Smooth muscle cell (in vitro differentiated cells): ENCODE results near the gene OR9G4. TPM values are rescaled to one million over a fixed set of nuclear protein-coding genes. Genes with fewer than 3 reads are reported as not detected.

ENCODE experiments used
- DNase-seq: peaks from one replicate; lab custom pipeline; 2025; ENCODE audit not compliant: unreplicated experiment; lab: John Stamatoyannopoulos, UW
- H2AFZ ChIP-seq: fragments of 200-600 bp; sonication (generic); 2 replicates; pipeline ENCODE4 v1.6.0; 2016; ENCODE audit warnings: antibody characterized with exemption, low read depth, mild to moderate bottlenecking
- H3F3A ChIP-seq: fragments of 200-600 bp; sonication (generic); 2 replicates; pipeline ENCODE4 v1.6.0; 2017; ENCODE audit warnings: antibody characterized with exemption, low read depth
- H3K27ac ChIP-seq: fragments of 200-600 bp; sonication (generic); 2 replicates; pipeline ENCODE4 v1.5.1; 2016; ENCODE audit warnings: low read depth, mild to moderate bottlenecking
- H3K27me3 ChIP-seq: fragments of 200-600 bp; sonication (generic); 2 replicates; pipeline ENCODE4 v1.6.1; 2016; ENCODE audit warnings: low read depth, mild to moderate bottlenecking
- H3K36me3 ChIP-seq: fragments of 200-600 bp; sonication (generic); 2 replicates; pipeline ENCODE4 v1.5.1; 2016; ENCODE audit warnings: low read depth
- H3K4me1 ChIP-seq: fragments of 200-600 bp; sonication (generic); 2 replicates; pipeline ENCODE4 v1.5.1; 2016; ENCODE audit warnings: low read depth
- H3K4me2 ChIP-seq: fragments of 200-600 bp; sonication (generic); 2 replicates; pipeline ENCODE4 v1.6.0; 2016; ENCODE audit warnings: mild to moderate bottlenecking
- H3K4me3 ChIP-seq: fragments of 200-600 bp; sonication (generic); 2 replicates; pipeline ENCODE4 v1.5.1; 2016; ENCODE audit warnings: mild to moderate bottlenecking
- H3K79me2 ChIP-seq: fragments of 200-600 bp; sonication (generic); 2 replicates; pipeline ENCODE4 v1.6.0; 2016; ENCODE audit warnings: low read depth, mild to moderate bottlenecking
- H3K9ac ChIP-seq: fragments of 200-600 bp; sonication (generic); 2 replicates; pipeline ENCODE4 v1.6.0; 2016; ENCODE audit warnings: low read depth
- H3K9me3 ChIP-seq: fragments of 200-600 bp; sonication (generic); replicated peaks from 2 replicates; pipeline ENCODE4 v1.5.1; 2016; ENCODE audit warnings: low read depth
- H4K20me1 ChIP-seq: fragments of 200-600 bp; sonication (generic); 2 replicates; pipeline ENCODE4 v1.6.0; 2016; ENCODE audit warnings: low read depth
- CTCF ChIP-seq: fragments of 200-600 bp; sonication (generic); IDR thresholded peaks from 2 replicates; pipeline ENCODE4 v1.5.1; 2017; ENCODE audit warnings: borderline replicate concordance, mild to moderate bottlenecking, antibody characterized with exemption; ENCODE audit not compliant: insufficient read depth, poor library complexity, severe bottlenecking
- WGBS: methylation state at CpG from one replicate; pipeline ENCODE4 v1.1.7; 2016; ENCODE audit warnings: low lambda C conversion rate; 5-methylcytosine and 5-hydroxymethylcytosine counted together
- microRNA-seq: library from miRNA; unstranded; fragments of <30 nt; microRNA quantifications from one replicate; pipeline ENCODE4, GENCODE V29; 2016; ENCODE audit warnings: borderline number of aligned reads
- polyA plus RNA-seq: library from polyadenylated mRNA; unstranded; fragments of >200 nt; fragmentation: Nextera tagmentation; extraction: Ambion mirVana; gene quantifications from 2 replicates; pipeline ENCODE4 v1.2.1, GENCODE V29; 2016
- small RNA-seq: library from RNA; depleted of rRNA; stranded (forward); fragments of <200 nt; gene quantifications from one replicate; pipeline ENCODE3, GENCODE V24; 2014
- total RNA-seq: library from RNA; depleted of rRNA; stranded (reverse); fragments of >200 nt; gene quantifications from 2 replicates; pipeline ENCODE4 v1.2.3, GENCODE V29; 2014

The OR9G4 gene
- total and polyA plus RNA-seq, 2 experiments from 2014 or later: not detected

- no peak overlapping the region for H2AFZ ChIP-seq
- no peaks in the 10 kb centered on the region for H3F3A ChIP-seq
- H3K9me3 ChIP-seq: no peaks in the 10 kb centered on the region
- no peaks in the 10 kb centered on the region for H3K27me3 ChIP-seq
- no peak overlapping the region for H3K4me3 ChIP-seq
- DNase-seq: no peak
- H3K79me2 ChIP-seq: no peaks in the 10 kb centered on the region
- 64% methylated on average over 10 of the region's 10 CpGs for WGBS
- no peaks in the 10 kb centered on the region for H4K20me1 ChIP-seq
- no peaks in the 10 kb centered on the region for H3K4me1 ChIP-seq
- TF ChIP-seq CTCF: no peak
- H3K4me2 ChIP-seq: no peak overlapping the region
- H3K27ac ChIP-seq: no peak overlapping the region
- H3K36me3 ChIP-seq: no peaks in the 10 kb centered on the region
- H3K9ac ChIP-seq: no peak overlapping the region
Observed at GRCh38 chr11:56700242-56700913, 48.1 kb downstream of the OR9G4 start.

- Histone ChIP-seq H3K9ac (no peak within 1 kb of the TSS), H3K4me2 (no peak within 1 kb of the TSS), H3K4me3 (no peak within 1 kb of the TSS), H3K9me3 (no peaks in the 10 kb centered on the region), H4K20me1 (no peaks in the 10 kb centered on the region), H3K36me3 (no peaks in the 10 kb centered on the region), H3K27ac (no peak within 1 kb of the TSS), H3K79me2 (no peaks in the 10 kb centered on the region), H2AFZ (no peak within 1 kb of the TSS), H3F3A (no peaks in the 10 kb centered on the region), H3K4me1 (no peaks in the 10 kb centered on the region), H3K27me3 (no peaks in the 10 kb centered on the region)
- DNase-seq: no peak
- WGBS: 95% methylated on average over 1 of the region's 1 CpG
- no peak for TF ChIP-seq CTCF
Observed at GRCh38 chr11:56698795-56699194, 49.7 kb downstream of the OR9G4 start, which contains the start of gene OR9G1. OR9G1 (plus strand) TSS chr11:56699095; CDS start chr11:56700388, 1,293 bp downstream.

- Histone ChIP-seq H3K9ac (no peak overlapping the region), H3K4me3 (no peak overlapping the region), H3K79me2 (no peaks in the 10 kb centered on the region), H4K20me1 (no peaks in the 10 kb centered on the region), H3K9me3 (no peaks in the 10 kb centered on the region), H3K4me2 (no peak overlapping the region), H3K27ac (no peak overlapping the region), H2AFZ (no peak overlapping the region), H3F3A (no peaks in the 10 kb centered on the region), H3K4me1 (no peaks in the 10 kb centered on the region), H3K27me3 (no peaks in the 10 kb centered on the region), H3K36me3 (no peaks in the 10 kb centered on the region)
- whole genome bisulfite sequencing: 90% methylated on average over 2 of the region's 2 CpGs
- TF ChIP-seq CTCF: no peak
- DNase-seq: no peak
Observed at GRCh38 chr11:56693428-56693827, 55.1 kb downstream of the OR9G4 start.

Small RNA genes lying within 50 kb of the gene (microRNA-seq; reads per million reads assigned to microRNA genes)
- gene MIR6128: not detected

Small RNA genes lying within 50 kb of the gene (small RNA-seq; reads per million reads assigned to genes)
- 0.13 reads per million for gene AP001803.1
- gene MIR6128: not detected

Other genes with a start within 250 kb of the OR9G4 start
- gene OR5M11, start 205.4 kb downstream of the OR9G4 start, total RNA-seq: not detected in 2 replicates
- gene OR5M11, start 205.4 kb downstream of the OR9G4 start, polyA plus RNA-seq: not detected in 2 replicates
- not detected in 2 replicates for gene OR5M10, start 171.0 kb downstream of the OR9G4 start, total RNA-seq
- gene OR5M10, start 171.0 kb downstream of the OR9G4 start, polyA plus RNA-seq: not detected in 2 replicates
- gene OR5M1, start 133.8 kb downstream of the OR9G4 start, total RNA-seq: not detected in 2 replicates
- gene OR5M1, start 133.8 kb downstream of the OR9G4 start, polyA plus RNA-seq: not detected in 2 replicates
- not detected in 2 replicates for gene OR5AP2, start 106.3 kb downstream of the OR9G4 start, total RNA-seq
- gene OR5AP2, start 106.3 kb downstream of the OR9G4 start, polyA plus RNA-seq: not detected in 2 replicates
- not detected in 2 replicates for gene OR5AR1, start 85.0 kb downstream of the OR9G4 start, total RNA-seq
- not detected in 2 replicates for gene OR5AR1, start 85.0 kb downstream of the OR9G4 start, polyA plus RNA-seq
- not detected in 2 replicates for gene OR9G1, start 49.6 kb downstream of the OR9G4 start, total RNA-seq
- gene OR9G1, start 49.6 kb downstream of the OR9G4 start, polyA plus RNA-seq: not detected in 2 replicates
- not detected in 2 replicates for gene OR5AK2, start 240.2 kb upstream of the OR9G4 start, total RNA-seq
- gene OR5AK2, start 240.2 kb upstream of the OR9G4 start, polyA plus RNA-seq: not detected in 2 replicates